GM21717 (cell line): ENCODE measurements around the gene CSTPP1.
"Not testable (repeated sequence)": the region's sequence is repeated elsewhere in the genome, so short reads cannot be mapped to it uniquely, and the experiment has no call there.

Experiments
- ATAC-seq: cut with Tn5 transposase; IDR thresholded peaks from one replicate; pipeline ENCODE4 v1.9.1; 2021; ENCODE audit warnings: mild to moderate bottlenecking, moderate library complexity; ENCODE audit not compliant: unreplicated experiment

Gene CSTPP1

GRCh38 chr11:46984987-46985386 lies 48.4 kb downstream of the CSTPP1 start:
- ATAC-seq, result no peak

- no peak for ATAC-seq
Observed at GRCh38 chr11:46987183-46987582, 50.6 kb downstream of the CSTPP1 start.

GRCh38 chr11:46989810-46990487 lies 53.4 kb downstream of the CSTPP1 start:
- not testable (repeated sequence) for ATAC-seq

- no peak for ATAC-seq
Observed at GRCh38 chr11:46991391-46991790, 54.8 kb downstream of the CSTPP1 start.

GRCh38 chr11:46992386-46992785 lies 55.8 kb downstream of the CSTPP1 start:
- not testable (repeated sequence) for ATAC-seq

- ATAC-seq, result not testable (repeated sequence)
Observed at GRCh38 chr11:46997796-46998195, 61.2 kb downstream of the CSTPP1 start.

- no peak for ATAC-seq
Observed at GRCh38 chr11:46999217-46999616, 62.7 kb downstream of the CSTPP1 start.

GRCh38 chr11:47000033-47000432 lies 63.5 kb downstream of the CSTPP1 start:
- no peak for ATAC-seq

- ATAC-seq, result no peak
Observed at GRCh38 chr11:47001781-47002181, 65.2 kb downstream of the CSTPP1 start.

- no peak for ATAC-seq
Observed at GRCh38 chr11:47002390-47002789, 65.8 kb downstream of the CSTPP1 start.

- no peak for ATAC-seq
Observed at GRCh38 chr11:47003180-47003877, 66.8 kb downstream of the CSTPP1 start.

- no peak for ATAC-seq
Observed at GRCh38 chr11:47004595-47005033, 68.1 kb downstream of the CSTPP1 start.

- no peak for ATAC-seq
Observed at GRCh38 chr11:47005441-47005840, 68.9 kb downstream of the CSTPP1 start.

GRCh38 chr11:47007579-47007978 lies 71.0 kb downstream of the CSTPP1 start:
- ATAC-seq, result no peak

GRCh38 chr11:47010179-47010578 lies 73.6 kb downstream of the CSTPP1 start:
- no peak for ATAC-seq

GRCh38 chr11:47014097-47014496 lies 77.5 kb downstream of the CSTPP1 start:
- no peak for ATAC-seq

GRCh38 chr11:47018637-47019036 lies 82.1 kb downstream of the CSTPP1 start:
- ATAC-seq, result no peak

- ATAC-seq, result peak; percentile 41
Observed at GRCh38 chr11:47020793-47021526, 84.4 kb downstream of the CSTPP1 start.

- ATAC-seq, result no peak
Observed at GRCh38 chr11:47021527-47021818, 84.9 kb downstream of the CSTPP1 start.

- ATAC-seq, result no peak
Observed at GRCh38 chr11:47021965-47022364, 85.4 kb downstream of the CSTPP1 start.

- ATAC-seq, result no peak
Observed at GRCh38 chr11:47028195-47029093, 91.9 kb downstream of the CSTPP1 start.
